Keratinocyte (primary cell): ENCODE measurements around the gene ARHGAP28. TPM values are rescaled to one million over a fixed set of nuclear protein-coding genes. Genes with fewer than 3 reads are reported as not detected.

Experiments
- DNase-seq: peaks from one replicate; pipeline ENCODE4 v3.0.0-alpha.2; 2011; ENCODE audit warnings: low read depth, missing footprints, low spot score
- FAIRE-seq: peaks from 2 replicates; lab custom pipeline; 2011; peaks lifted over from hg19 to GRCh38; lab: Jason Lieb, UNC
- H2AFZ ChIP-seq: 2 replicates; pipeline ENCODE4 v1.6.0; 2012; ENCODE audit warnings: low read length, control low read depth, inconsistent platforms; ENCODE audit not compliant: control insufficient read depth
- H3K27ac ChIP-seq: 2 replicates; pipeline ENCODE4 v1.5.1; 2011; ENCODE audit warnings: low read length; ENCODE audit not compliant: control insufficient read depth, insufficient read depth
- H3K27me3 ChIP-seq: 3 replicates; pipeline ENCODE4 v1.6.0; 2011; ENCODE audit warnings: low read length; ENCODE audit not compliant: control insufficient read depth, insufficient read depth; ENCODE audit errors: extremely low read depth
- H3K36me3 ChIP-seq, 2 experiments: 2 replicates in 1 of 2; 3 replicates in 1 of 2; pipeline ENCODE4 v1.5.1; 2011; ENCODE audit warnings: low read length in 2 of 2, mild to moderate bottlenecking in 1 of 2; ENCODE audit not compliant: control insufficient read depth in 2 of 2, insufficient read depth in 2 of 2; ENCODE audit errors: extremely low read depth in 1 of 2
- H3K4me1 ChIP-seq: 3 replicates; pipeline ENCODE4 v1.5.1; 2011; ENCODE audit warnings: low read length; ENCODE audit not compliant: control insufficient read depth, insufficient read depth; ENCODE audit errors: extremely low read depth
- H3K4me2 ChIP-seq: 3 replicates; pipeline ENCODE4 v1.6.0; 2011; ENCODE audit warnings: low read depth, low read length; ENCODE audit not compliant: control insufficient read depth, insufficient read depth; ENCODE audit errors: extremely low read depth
- H3K4me3 ChIP-seq, 3 experiments: fragments of 200-600 bp in 1 of 3; sonication (generic) in 1 of 3; 2 replicates in 2 of 3; 3 replicates in 1 of 3; pipeline ENCODE4 v1.5.1; 2011 to 2016; ENCODE audit warnings: low read length in 3 of 3, mild to moderate bottlenecking in 3 of 3, control low read depth in 2 of 3, inconsistent platforms in 1 of 3, low read depth in 1 of 3, mixed read lengths in 1 of 3, mixed run types in 1 of 3, moderate library complexity in 1 of 3; ENCODE audit not compliant: control insufficient read depth in 2 of 3, insufficient read depth in 2 of 3; ENCODE audit errors: extremely low read depth in 1 of 3
- H3K79me2 ChIP-seq: 2 replicates; pipeline ENCODE4 v1.6.0; 2012; ENCODE audit warnings: low read length; ENCODE audit not compliant: control insufficient read depth, insufficient read depth
- H3K9ac ChIP-seq: 3 replicates; pipeline ENCODE4 v1.6.0; 2011; ENCODE audit warnings: low read length; ENCODE audit not compliant: control insufficient read depth, insufficient read depth; ENCODE audit errors: extremely low read depth
- H3K9me1 ChIP-seq: 3 replicates; pipeline ENCODE4 v1.6.0; 2011; ENCODE audit warnings: low read length; ENCODE audit not compliant: control insufficient read depth, insufficient read depth; ENCODE audit errors: extremely low read depth
- H3K9me3 ChIP-seq: 2 replicates; pipeline ENCODE4 v1.5.1; 2012; ENCODE audit warnings: low read depth, low read length; ENCODE audit not compliant: control insufficient read depth
- H4K20me1 ChIP-seq: 3 replicates; pipeline ENCODE4 v1.6.0; 2011; ENCODE audit warnings: low read length; ENCODE audit not compliant: control insufficient read depth, insufficient read depth; ENCODE audit errors: extremely low read depth
- EZH2 ChIP-seq: IDR thresholded peaks from one replicate; pipeline ENCODE4 v1.6.1; 2012; ENCODE audit warnings: inconsistent platforms, mild to moderate bottlenecking, low read length, moderate library complexity
- dilution Hi-C: fragments of 300-500 bp; cut with MboI; formaldehyde crosslinking; loops from one replicate; pipeline ENCODE4 v1.7.0; 2020; ENCODE audit warnings: low sequenced_read_pairs; ENCODE audit not compliant: extremely low pct_ligation_motif_present
- polyA plus RNA-seq, 5 experiments: library from polyadenylated mRNA; depleted of rRNA in 3 of 5; stranded (reverse) in 3 of 5; stranded (forward) in 1 of 5; unstranded in 1 of 5; fragments of >200 nt; gene quantifications; 1 replicate in 1 of 5; 2 replicates in 3 of 5; 3 replicates in 1 of 5; pipeline versions ENCODE4 v1.2.1 to v1.2.3, GENCODE V29; 2011 to 2012; ENCODE audit warnings: missing spikeins in 2 of 5, low read depth in 1 of 5, low replicate concordance in 1 of 5
- TF ChIP-seq, protein P1 (sequence below), 3 experiments: IDR thresholded peaks in 1 of 3; conservative IDR thresholded peaks in 1 of 3; optimal IDR thresholded peaks in 1 of 3; 2 replicates in 2 of 3; 3 replicates in 1 of 3; pipeline versions ENCODE3 to v1.5.1; 2011; ENCODE audit warnings: low read length in 3 of 3, mild to moderate bottlenecking in 3 of 3, moderate library complexity in 2 of 3, control low read depth in 1 of 3, inconsistent platforms in 1 of 3; ENCODE audit not compliant: insufficient read depth in 2 of 3; ENCODE audit errors: extremely low read depth in 1 of 3

ARHGAP28 gene
- polyA plus RNA-seq, 1 donor (not counting 4 experiments of a cell fraction or from before 2014, with no cell fraction given) = 0.43 TPM

DNA sequence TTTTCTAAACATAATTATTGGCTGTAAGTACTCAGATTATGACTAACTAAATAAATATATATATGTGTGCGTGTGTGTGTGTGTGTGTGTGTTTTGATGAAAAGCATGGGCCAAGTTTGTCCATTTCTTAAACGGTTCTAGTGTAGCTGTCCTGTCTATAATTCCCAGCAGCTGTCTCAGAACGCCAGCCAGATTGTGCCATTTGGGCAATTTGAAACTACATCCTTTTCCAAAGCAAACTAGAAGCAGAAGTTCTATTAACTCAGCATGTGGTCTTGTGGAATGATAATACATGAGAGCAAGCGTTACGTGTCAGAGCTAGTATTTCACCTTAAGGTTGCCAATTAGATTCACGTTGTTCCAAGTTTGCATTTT is 1.7 kb downstream of the ARHGAP28 start:
- Histone ChIP-seq H4K20me1 (no peaks in the 10 kb centered on the region), H3K4me3 (no peak overlapping the region), H3K9ac (no peak overlapping the region), H3K9me1 (no peaks in the 10 kb centered on the region), H3K4me1 (peaks cover 4% of the 10 kb centered on the region), H3K9me3 (no peaks in the 10 kb centered on the region), H2AFZ (no peak overlapping the region), H3K79me2 (no peaks in the 10 kb centered on the region), H3K27me3 (no peaks in the 10 kb centered on the region), H3K27ac (no peak overlapping the region), H3K36me3 (no peaks in the 10 kb centered on the region), H3K4me2 (peak overlapping the region; percentile 2)
- TF ChIP-seq EZH2 = no peak
- FAIRE-seq = peak; percentile 51
- no peak for DNase-seq
- dilution Hi-C loops = no loop called here

DNA sequence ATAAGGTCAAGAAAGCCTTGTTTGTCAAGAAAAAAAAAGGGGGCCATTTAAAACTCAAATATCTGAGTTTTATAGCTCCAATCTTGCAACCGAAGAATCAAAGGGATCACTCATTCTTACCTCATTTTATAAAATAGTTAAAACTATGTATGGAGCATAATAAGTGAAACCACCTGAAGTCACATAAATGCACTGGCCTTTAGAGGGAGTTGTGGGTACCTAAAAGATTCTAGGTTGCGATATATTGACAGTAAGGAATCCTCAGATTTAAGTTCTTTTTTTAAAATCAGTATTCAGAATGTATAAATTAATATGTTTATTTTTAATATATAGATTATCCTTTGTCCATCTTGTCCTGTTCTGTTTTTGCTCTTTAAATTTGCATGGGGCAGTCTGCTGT is 3.4 kb downstream of the ARHGAP28 start:
- FAIRE-seq (no peak), DNase-seq (no peak)
- Histone ChIP-seq H3K9me3 (no peaks in the 10 kb centered on the region), H3K79me2 (no peaks in the 10 kb centered on the region), H3K4me3 (no peak overlapping the region), H2AFZ (no peak overlapping the region), H3K27me3 (no peaks in the 10 kb centered on the region), H3K9ac (no peak overlapping the region), H3K4me1 (peaks cover 4% of the 10 kb centered on the region), H4K20me1 (no peaks in the 10 kb centered on the region), H3K9me1 (no peaks in the 10 kb centered on the region), H3K27ac (no peak overlapping the region), H3K4me2 (no peak overlapping the region), H3K36me3 (no peaks in the 10 kb centered on the region)
- dilution Hi-C loops = no loop called here
- TF ChIP-seq, protein P1, sequence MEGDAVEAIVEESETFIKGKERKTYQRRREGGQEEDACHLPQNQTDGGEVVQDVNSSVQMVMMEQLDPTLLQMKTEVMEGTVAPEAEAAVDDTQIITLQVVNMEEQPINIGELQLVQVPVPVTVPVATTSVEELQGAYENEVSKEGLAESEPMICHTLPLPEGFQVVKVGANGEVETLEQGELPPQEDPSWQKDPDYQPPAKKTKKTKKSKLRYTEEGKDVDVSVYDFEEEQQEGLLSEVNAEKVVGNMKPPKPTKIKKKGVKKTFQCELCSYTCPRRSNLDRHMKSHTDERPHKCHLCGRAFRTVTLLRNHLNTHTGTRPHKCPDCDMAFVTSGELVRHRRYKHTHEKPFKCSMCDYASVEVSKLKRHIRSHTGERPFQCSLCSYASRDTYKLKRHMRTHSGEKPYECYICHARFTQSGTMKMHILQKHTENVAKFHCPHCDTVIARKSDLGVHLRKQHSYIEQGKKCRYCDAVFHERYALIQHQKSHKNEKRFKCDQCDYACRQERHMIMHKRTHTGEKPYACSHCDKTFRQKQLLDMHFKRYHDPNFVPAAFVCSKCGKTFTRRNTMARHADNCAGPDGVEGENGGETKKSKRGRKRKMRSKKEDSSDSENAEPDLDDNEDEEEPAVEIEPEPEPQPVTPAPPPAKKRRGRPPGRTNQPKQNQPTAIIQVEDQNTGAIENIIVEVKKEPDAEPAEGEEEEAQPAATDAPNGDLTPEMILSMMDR (optimal IDR thresholded peaks at IDR 0.05 in 1 of 3, IDR thresholded peaks at IDR 0.05 in 1 of 3, conservative IDR thresholded peaks at IDR 0.05 in 1 of 3; ENCODE audit: extremely low read depth in 1 of 3, insufficient read depth in 2 of 3, low read length in 3 of 3) = no peak
- no peak for TF ChIP-seq EZH2

DNA sequence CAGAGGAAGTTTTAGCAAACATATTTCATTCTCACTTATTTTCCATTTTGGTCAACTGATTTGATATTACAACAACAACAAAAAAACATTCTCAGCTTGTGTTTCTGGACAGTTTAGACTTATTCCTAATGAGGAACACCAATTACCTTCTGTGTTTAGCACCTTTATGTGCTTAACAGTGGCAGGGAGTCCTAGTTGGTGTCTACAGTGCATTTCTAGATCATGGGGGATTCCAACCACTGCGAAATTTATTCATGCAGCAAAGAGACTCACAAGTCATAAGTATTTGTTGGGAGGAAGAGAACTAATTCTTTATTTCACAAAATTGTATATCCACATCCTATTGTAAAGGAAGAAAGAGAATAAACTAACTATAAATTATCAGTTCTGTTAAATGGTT is 4.2 kb downstream of the ARHGAP28 start:
- Histone ChIP-seq H3K4me3 (no peak overlapping the region), H3K9ac (no peak overlapping the region), H3K27ac (no peak overlapping the region), H3K36me3 (no peaks in the 10 kb centered on the region), H3K27me3 (no peaks in the 10 kb centered on the region), H2AFZ (no peak overlapping the region), H3K79me2 (no peaks in the 10 kb centered on the region), H3K9me3 (no peaks in the 10 kb centered on the region), H3K4me1 (peaks cover 4% of the 10 kb centered on the region), H3K4me2 (no peak overlapping the region), H4K20me1 (no peaks in the 10 kb centered on the region), H3K9me1 (no peaks in the 10 kb centered on the region)
- FAIRE-seq = no peak
- dilution Hi-C loops = no loop called here
- TF ChIP-seq EZH2 = no peak
- TF ChIP-seq, protein P1 (optimal IDR thresholded peaks at IDR 0.05 in 1 of 3, IDR thresholded peaks at IDR 0.05 in 1 of 3, conservative IDR thresholded peaks at IDR 0.05 in 1 of 3; ENCODE audit: extremely low read depth in 1 of 3, insufficient read depth in 2 of 3, low read length in 3 of 3) = no peak
- no peak for DNase-seq
